B cell (primary cell): Measurements from ENCODE around the gene ADAMTS17. TPM values are rescaled to one million over a fixed set of nuclear protein-coding genes. Genes with fewer than 3 reads are reported as not detected.

Experiments
- ATAC-seq: fragments of 200-7000 bp; cut with Tn5 transposase; one replicate; pipeline ENCODE4 v1.10.0; 2021; ENCODE audit warnings: low read depth, mild to moderate bottlenecking, moderate number of reproducible peaks, moderate library complexity
- CTCF ChIA-PET: fragments of 350-600 bp; sonication (Branson Sonifier 250); formaldehyde crosslinking; loops from one replicate; lab custom pipeline; 2021; ENCODE audit warnings: antibody characterized with exemption, inconsistent platforms; lab: Charles Lee
- POLR2A ChIA-PET: fragments of 350-600 bp; sonication (Branson Sonifier 250); formaldehyde crosslinking; loops from one replicate; lab custom pipeline; 2021; ENCODE audit warnings: antibody characterized with exemption; lab: Charles Lee
- DNase-seq: peaks from one replicate; pipeline ENCODE4 v3.0.0; 2013
- H2AFZ ChIP-seq: 2 replicates; pipeline ENCODE4 v1.6.1; 2012; ENCODE audit warnings: mild to moderate bottlenecking, low read depth, low read length; ENCODE audit not compliant: insufficient read depth, poor library complexity, severe bottlenecking
- H3K27ac ChIP-seq, 2 donors: 1 replicate in 1 of 2; 2 replicates in 1 of 2; pipeline ENCODE4 v1.5.1; 2012 to 2013; ENCODE audit warnings: low read length in 2 of 2, mild to moderate bottlenecking in 2 of 2, moderate library complexity in 1 of 2
- H3K27me3 ChIP-seq, 4 experiments: fragments of 200-600 bp in 1 of 4; sonication (generic) in 1 of 4; replicated peaks in 1 of 4; 1 replicate in 2 of 4; 2 replicates in 2 of 4; pipeline versions ENCODE4 v1.6.1 to v1.7.0; 2013 to 2016; ENCODE audit warnings: low read length in 3 of 4, mild to moderate bottlenecking in 2 of 4, mixed read lengths in 1 of 4, moderate library complexity in 1 of 4; ENCODE audit not compliant: insufficient read depth in 4 of 4, control insufficient read depth in 3 of 4; ENCODE audit errors: control extremely low read depth in 1 of 4
- H3K36me3 ChIP-seq, 2 experiments: replicated peaks in 1 of 2; 1 replicate in 1 of 2; 2 replicates in 1 of 2; pipeline versions ENCODE4 v1.6.1 to v1.7.1; 2013; ENCODE audit warnings: low read length in 1 of 2; ENCODE audit not compliant: insufficient read depth in 2 of 2, control insufficient read depth in 1 of 2; ENCODE audit errors: control extremely low read depth in 1 of 2, extremely low read depth in 1 of 2
- H3K4me1 ChIP-seq, 2 donors: fragments of 200-600 bp in 1 of 2; sonication (generic) in 1 of 2; 1 replicate in 1 of 2; 2 replicates in 1 of 2; pipeline versions ENCODE4 v1.5.1 to v1.6.1; 2013 to 2017; ENCODE audit warnings: low read length in 2 of 2; ENCODE audit not compliant: control insufficient read depth in 2 of 2, insufficient read depth in 2 of 2
- H3K4me2 ChIP-seq: replicated peaks from 2 replicates; pipeline ENCODE3; 2012; ENCODE audit warnings: mild to moderate bottlenecking, low read depth, low read length; ENCODE audit not compliant: poor library complexity, severe bottlenecking
- H3K4me3 ChIP-seq, 5 experiments: fragments of 200-600 bp in 1 of 5; sonication (generic) in 1 of 5; 1 replicate in 3 of 5; 2 replicates in 2 of 5; pipeline versions ENCODE4 v1.5.1 to v1.7.0; 2011 to 2016; ENCODE audit warnings: low read length in 4 of 5, mild to moderate bottlenecking in 4 of 5, low read depth in 2 of 5, control low read depth in 1 of 5, moderate library complexity in 1 of 5; ENCODE audit not compliant: insufficient read depth in 1 of 5; ENCODE audit errors: control extremely low read depth in 1 of 5, extremely low read depth in 1 of 5
- H3K79me2 ChIP-seq: fragments of 200-600 bp; sonication (generic); one replicate; pipeline ENCODE4 v1.6.0; 2016; ENCODE audit warnings: low read length; ENCODE audit not compliant: control insufficient read depth, insufficient read depth
- H3K9ac ChIP-seq: fragments of 200-600 bp; sonication (generic); 2 replicates; pipeline ENCODE4 v1.6.1; 2017; ENCODE audit warnings: mild to moderate bottlenecking, low read length, moderate library complexity
- H3K9me3 ChIP-seq, 3 donors: one replicate each; pipeline versions ENCODE4 v1.6.1 to v1.7.1; 2013; ENCODE audit warnings: low read length in 2 of 3; ENCODE audit not compliant: control insufficient read depth in 2 of 3, insufficient read depth in 1 of 3; ENCODE audit errors: control extremely low read depth in 1 of 3
- H4K20me1 ChIP-seq: 2 replicates; pipeline ENCODE4 v1.6.0; 2012; ENCODE audit warnings: mild to moderate bottlenecking, low read length; ENCODE audit not compliant: insufficient read depth, control insufficient read depth, poor library complexity, severe bottlenecking
- H3K27ac Mint-ChIP-seq: one replicate; pipeline ENCODE4 v1.8.0; 2021; ENCODE audit warnings: mixed read lengths
- H3K27me3 Mint-ChIP-seq: one replicate; pipeline ENCODE4 v1.8.0; 2021; ENCODE audit warnings: mixed read lengths
- H3K4me1 Mint-ChIP-seq: one replicate; pipeline ENCODE4 v1.8.0; 2021; ENCODE audit warnings: mixed read lengths
- H3K4me3 Mint-ChIP-seq: one replicate; pipeline ENCODE4 v1.8.0; 2021; ENCODE audit warnings: mixed read lengths
- H3K9me3 Mint-ChIP-seq: one replicate; pipeline ENCODE4 v1.8.0; 2022; ENCODE audit warnings: mixed read lengths; ENCODE audit not compliant: insufficient read depth
- CTCF ChIP-seq: fragments of 200-600 bp; IDR thresholded peaks from one replicate; pipeline ENCODE4 v1.8.0; 2022; ENCODE audit warnings: antibody characterized with exemption, mild to moderate bottlenecking
- EZH2 ChIP-seq: IDR thresholded peaks from 2 replicates; pipeline ENCODE4 v1.6.1; 2012; ENCODE audit warnings: borderline replicate concordance, low read depth, mild to moderate bottlenecking, moderate library complexity, low read length; ENCODE audit not compliant: insufficient read depth, poor library complexity, severe bottlenecking
- WGBS: methylation state at CpG from one replicate; pipeline ENCODE4 v1.1.5; 2013; ENCODE audit warnings: missing lambda C conversion rate; ENCODE audit not compliant: insufficient coverage; 5-methylcytosine and 5-hydroxymethylcytosine counted together
- intact Hi-C: fragments of 100-400 bp; cut with micrococcal nuclease; formaldehyde crosslinking; loops from one replicate; pipeline ENCODE4 v1.10.0; 2022
- polyA plus RNA-seq: library from polyadenylated mRNA; depleted of rRNA; stranded (reverse); fragments of >200 nt; gene quantifications from 2 replicates; pipeline ENCODE4 v1.2.3, GENCODE V29; 2012
- total RNA-seq, 2 donors: library from RNA; stranded (reverse); fragments of 120-200 nt in 1 of 2; gene quantifications; 1 replicate in 1 of 2; 2 replicates in 1 of 2; pipeline versions ENCODE4 v1.2.3 to v1.2.4, GENCODE V29; 2013 to 2022

ADAMTS17 gene
- total and polyA plus RNA-seq, 2 donors (not counting 1 experiment from before 2014, with no cell fraction given), result 0.10 TPM; not detected in 1

GRCh38 chr15:100172356-100173024 lies 169.3 kb downstream of the ADAMTS17 start:
- H3K27ac ChIP-seq, result no peak overlapping the region
- Mint-ChIP-seq H3K4me1 (no peaks in the 10 kb centered on the region), H3K4me3 (no peak overlapping the region), H3K9me3 (no peaks in the 10 kb centered on the region), H3K27me3 (no peaks in the 10 kb centered on the region), H3K27ac (no peak overlapping the region)
- TF ChIP-seq EZH2, result no peak
- no peak for TF ChIP-seq CTCF
- H3K27me3 ChIP-seq, result no peaks in the 10 kb centered on the region
- no peak for ATAC-seq
- peaks cover 0 to 30% (median 9%) of the 10 kb centered on the region in 3 donors for H3K9me3 ChIP-seq
- no peaks in the 10 kb centered on the region for H4K20me1 ChIP-seq
- H2AFZ ChIP-seq, result no peak overlapping the region
- H3K4me1 ChIP-seq, result no peaks in the 10 kb centered on the region
- ChIA-PET CTCF (no interaction called here), POLR2A (no interaction called here)
- H3K4me2 ChIP-seq, result no peak overlapping the region
- DNase-seq, result no peak
- intact Hi-C loops, result no loop called here
- WGBS, result 89% methylated on average over 6 of the region's 7 CpGs
- H3K36me3 ChIP-seq, result no peaks in the 10 kb centered on the region
- no peaks in the 10 kb centered on the region for H3K79me2 ChIP-seq
- no peak overlapping the region for H3K4me3 ChIP-seq
- H3K9ac ChIP-seq, result no peak overlapping the region

GRCh38 chr15:100171411-100171810 lies 170.4 kb downstream of the ADAMTS17 start:
- Histone ChIP-seq H3K4me2 (no peak overlapping the region), H3K9me3 (peaks cover 0 to 30% (median 9%) of the 10 kb centered on the region in 3 donors), H3K4me1 (no peaks in the 10 kb centered on the region), H4K20me1 (no peaks in the 10 kb centered on the region), H3K9ac (no peak overlapping the region), H3K4me3 (no peak overlapping the region), H3K27me3 (no peaks in the 10 kb centered on the region), H3K79me2 (no peaks in the 10 kb centered on the region), H3K27ac (no peak overlapping the region), H2AFZ (no peak overlapping the region), H3K36me3 (no peaks in the 10 kb centered on the region)
- Mint-ChIP-seq H3K27ac (no peak overlapping the region), H3K9me3 (no peaks in the 10 kb centered on the region), H3K4me3 (no peak overlapping the region), H3K4me1 (no peaks in the 10 kb centered on the region), H3K27me3 (no peaks in the 10 kb centered on the region)
- TF ChIP-seq CTCF (no peak), EZH2 (no peak)
- POLR2A ChIA-PET, result no interaction called here
- DNase-seq (no peak), ATAC-seq (no peak)
- WGBS, result 96% methylated on average over 3 of the region's 5 CpGs
- intact Hi-C loops, result no loop called here
- CTCF ChIA-PET, result no interaction called here
